Brain microvascular endothelial cell (primary cell): ENCODE measurements around the gene MIEF1.

Experiments used
- DNase-seq: peaks from one replicate; pipeline ENCODE4 v3.0.0-alpha.2; 2020
- H3K27ac ChIP-seq: fragments of 250-450 bp; sonication (Bioruptor Pico); 2 replicates; pipeline ENCODE4 v1.5.1; 2020; ENCODE audit warnings: mild to moderate bottlenecking, moderate library complexity
- H3K27me3 ChIP-seq: fragments of 250-450 bp; sonication (Bioruptor Pico); replicated peaks from 2 replicates; pipeline ENCODE4 v1.5.1; 2020; ENCODE audit warnings: mild to moderate bottlenecking
- H3K36me3 ChIP-seq: fragments of 250-450 bp; sonication (Bioruptor Pico); replicated peaks from 2 replicates; pipeline ENCODE4 v1.5.1; 2020; ENCODE audit warnings: mild to moderate bottlenecking
- H3K4me3 ChIP-seq: 2 replicates; pipeline ENCODE4 v1.5.1; 2011; ENCODE audit warnings: low read depth, mild to moderate bottlenecking, control low read depth, low read length, moderate library complexity
- CTCF ChIP-seq: IDR thresholded peaks from 2 replicates; pipeline ENCODE4 v1.5.1; 2011; ENCODE audit warnings: low read depth, mild to moderate bottlenecking, moderate library complexity, low read length, control low read depth, inconsistent platforms; ENCODE audit errors: missing control alignments
- in situ Hi-C: cut with HindIII; loops from 2 replicates; pipeline ENCODE4 v1.10.0; 2017; ENCODE audit warnings: low sequenced_read_pairs, low pct_ligation_motif_present

The MIEF1 gene

GRCh38 chr22:39527481-39527961 lies 25.4 kb downstream of the MIEF1 start:
- TF ChIP-seq CTCF: no peak
- in situ Hi-C loops: no loop called here
- Histone ChIP-seq H3K27me3 (no peaks in the 10 kb centered on the region), H3K36me3 (peaks cover 34% of the 10 kb centered on the region), H3K4me3 (no peak overlapping the region), H3K27ac (no peak overlapping the region)
- no peak for DNase-seq

- TF ChIP-seq CTCF: no peak
- H3K27ac ChIP-seq: no peak overlapping the region
- no peak for DNase-seq
- in situ Hi-C loops: no loop called here
- no peak overlapping the region for H3K4me3 ChIP-seq
- no peaks in the 10 kb centered on the region for H3K27me3 ChIP-seq
- peaks cover 28% of the 10 kb centered on the region for H3K36me3 ChIP-seq
Measured at GRCh38 chr22:39528080-39528661, 26.1 kb downstream of the MIEF1 start.

GRCh38 chr22:39528681-39529486 lies 26.8 kb downstream of the MIEF1 start:
- peak; percentile 78 for DNase-seq
- TF ChIP-seq CTCF: peak; percentile 100
- no peaks in the 10 kb centered on the region for H3K27me3 ChIP-seq
- no peak overlapping the region for H3K27ac ChIP-seq
- peaks cover 24% of the 10 kb centered on the region for H3K36me3 ChIP-seq
- H3K4me3 ChIP-seq: no peak overlapping the region
- in situ Hi-C loops: no loop called here

GRCh38 chr22:39529487-39529851 lies 27.4 kb downstream of the MIEF1 start:
- TF ChIP-seq CTCF: no peak
- Histone ChIP-seq H3K27ac (no peak overlapping the region), H3K27me3 (no peaks in the 10 kb centered on the region), H3K36me3 (peaks cover 18% of the 10 kb centered on the region), H3K4me3 (no peak overlapping the region)
- in situ Hi-C loops: no loop called here
- DNase-seq: no peak

- TF ChIP-seq CTCF: no peak
- in situ Hi-C loops: no loop called here
- Histone ChIP-seq H3K27me3 (no peaks in the 10 kb centered on the region), H3K36me3 (peaks cover 16% of the 10 kb centered on the region), H3K27ac (no peak overlapping the region), H3K4me3 (no peak overlapping the region)
- no peak for DNase-seq
Measured at GRCh38 chr22:39530116-39530515, 28.0 kb downstream of the MIEF1 start.
